Sigmoid colon (tissue), 7 donors: ENCODE measurements around the gene ISCU. TPM values are rescaled to one million over a fixed set of nuclear protein-coding genes. Genes with fewer than 3 reads are reported as not detected.

ENCODE experiments used
- DNase-seq: peaks from one replicate; pipeline ENCODE4 v3.0.0-alpha.2; 2019
- H3K27ac ChIP-seq, 4 donors: fragments of 200-600 bp; sonication (generic); one replicate each; pipeline ENCODE4 v1.5.1; 2016 to 2019; ENCODE audit warnings: mild to moderate bottlenecking in 1 of 4
- H3K27me3 ChIP-seq, 3 donors: fragments of 200-600 bp; sonication (generic); one replicate each; pipeline ENCODE4 v1.5.1; 2019; ENCODE audit warnings: mild to moderate bottlenecking in 1 of 3
- H3K36me3 ChIP-seq, 4 donors: fragments of 200-600 bp; sonication (generic); one replicate each; pipeline ENCODE4 v1.5.1; 2016 to 2019
- H3K4me1 ChIP-seq, 4 donors: fragments of 200-600 bp; sonication (generic); one replicate each; pipeline ENCODE4 v1.5.1; 2017 to 2019
- H3K4me3 ChIP-seq, 4 donors: fragments of 200-600 bp; sonication (generic); one replicate each; pipeline ENCODE4 v1.5.1; 2017 to 2019; ENCODE audit warnings: mild to moderate bottlenecking in 2 of 4, moderate library complexity in 1 of 4
- H3K9me3 ChIP-seq, 4 donors: fragments of 200-600 bp in 3 of 4; sonication (generic) in 3 of 4; one replicate each; pipeline versions ENCODE4 v1.5.1 to v1.6.1; 2013 to 2019
- CTCF ChIP-seq, 4 experiments: fragments of 450-650 bp in 3 of 4; fragments of 200-600 bp in 1 of 4; IDR thresholded peaks; one replicate each; pipeline ENCODE4 v1.5.1; 2016 to 2019; ENCODE audit warnings: antibody characterized with exemption in 4 of 4, mild to moderate bottlenecking in 3 of 4, moderate library complexity in 2 of 4
- EP300 ChIP-seq, 4 donors: sonication (generic); formaldehyde crosslinking; IDR thresholded peaks; one replicate each; pipeline ENCODE4 v1.6.1; 2017; ENCODE audit warnings: antibody characterized with exemption in 4 of 4
- POLR2A ChIP-seq, 2 donors: fragments of 450-650 bp; IDR thresholded peaks; one replicate each; pipeline ENCODE4 v1.6.1; 2016; ENCODE audit warnings: antibody characterized with exemption in 2 of 2, mild to moderate bottlenecking in 2 of 2, moderate library complexity in 2 of 2
- POLR2AphosphoS5 ChIP-seq, 4 donors: sonication (generic); formaldehyde crosslinking; IDR thresholded peaks; one replicate each; pipeline ENCODE4 v1.6.1; 2017; ENCODE audit warnings: antibody characterized with exemption in 4 of 4
- WGBS, 2 donors: extraction: QIAGEN DNeasy Blood & Tissue Kit; methylation state at CpG; one replicate each; pipeline ENCODE4 v1.1.7; 2013; 5-methylcytosine and 5-hydroxymethylcytosine counted together
- intact Hi-C: fragments of 100-400 bp; cut with DNase I; formaldehyde crosslinking; loops from one replicate; pipeline ENCODE4 v1.15.1; 2023
- polyA plus RNA-seq, 3 donors: library from polyadenylated mRNA; stranded (reverse); fragments of 200-250 nt; gene quantifications; one replicate each; pipeline ENCODE4 v1.2.3, GENCODE V29; 2013
- total RNA-seq, 4 donors: library from RNA; depleted of rRNA; stranded (reverse); fragments of >200 nt; gene quantifications; one replicate each; pipeline ENCODE4 v1.1.0, GENCODE V29; 2016
- donor health status: healthy with polysubstance abuse.
- donor health status: Bipolar disorder and iron deficiency.
- donor health status: healthy.

ISCU gene
- total and polyA plus RNA-seq, 7 donors, result 117 to 294 (median 237) TPM

GRCh38 chr12:108610336-108610815, 48.0 kb downstream of the ISCU start:
- Histone ChIP-seq H3K36me3 (no peaks in the 10 kb centered on the region), H3K9me3 (no peaks in the 10 kb centered on the region), H3K27ac (no peak overlapping the region), H3K4me3 (no peak overlapping the region), H3K27me3 (no peaks in the 10 kb centered on the region), H3K4me1 (peaks cover 0 to 14% (median 3%) of the 10 kb centered on the region in 4 donors)
- intact Hi-C loops, result no loop called here
- TF ChIP-seq POLR2A (IDR thresholded peaks at IDR 0.05) (no peak), EP300 (IDR thresholded peaks at IDR 0.05) (no peak), POLR2AphosphoS5 (IDR thresholded peaks at IDR 0.05) (no peak), CTCF (IDR thresholded peaks at IDR 0.05) (no peak)
- 88 to 94% methylated on average over 8 of the region's 8 CpGs for WGBS, 2 donors
- DNase-seq, result no peak

DNA sequence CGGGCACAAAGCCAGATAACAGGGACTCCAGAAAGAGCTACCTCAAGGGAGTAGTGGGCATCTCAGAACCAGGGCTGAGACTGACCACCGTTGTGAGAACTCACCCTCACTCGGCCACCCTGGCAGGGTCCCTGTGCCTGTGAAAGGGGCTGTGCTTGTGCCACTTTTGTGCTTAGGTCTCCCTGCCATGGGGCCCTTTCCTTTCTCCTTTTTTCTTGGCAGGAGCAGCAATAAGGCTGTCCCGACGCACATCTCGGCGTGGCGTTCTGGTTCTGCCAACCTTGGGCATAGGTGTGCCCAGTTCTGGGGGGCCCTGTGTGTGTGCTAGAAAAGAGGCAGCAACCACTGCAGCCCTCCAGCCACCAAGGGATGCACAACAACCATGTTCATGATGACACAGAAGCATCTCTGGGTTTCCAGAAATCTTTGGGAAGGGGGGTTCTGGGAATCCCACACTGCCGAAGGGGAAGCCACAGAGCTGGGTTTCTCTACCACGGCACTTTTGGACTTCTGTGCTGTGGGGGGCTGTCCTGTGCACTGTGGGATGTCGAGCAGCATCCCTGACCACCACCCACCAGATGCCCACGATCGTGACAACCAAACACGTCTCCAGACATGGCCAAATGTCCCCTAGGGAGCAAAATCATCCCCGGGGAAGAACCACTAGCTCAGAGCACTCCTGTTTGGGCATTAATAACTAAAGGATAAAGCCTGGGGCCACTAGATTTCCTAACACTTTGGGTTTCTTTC, 48.6 kb downstream of the ISCU start:
- WGBS, 2 donors, result 81 to 87% methylated on average over 15 of the region's 15 CpGs
- DNase-seq, result no peak
- Histone ChIP-seq H3K4me3 (no peak overlapping the region), H3K27me3 (no peaks in the 10 kb centered on the region), H3K36me3 (no peaks in the 10 kb centered on the region), H3K4me1 (peaks cover 0 to 14% (median 3%) of the 10 kb centered on the region in 4 donors), H3K27ac (no peak overlapping the region), H3K9me3 (no peaks in the 10 kb centered on the region)
- intact Hi-C loops, result no loop called here
- TF ChIP-seq POLR2A (IDR thresholded peaks at IDR 0.05) (no peak), POLR2AphosphoS5 (IDR thresholded peaks at IDR 0.05) (no peak), EP300 (IDR thresholded peaks at IDR 0.05) (no peak), CTCF (IDR thresholded peaks at IDR 0.05) (no peak)

DNA sequence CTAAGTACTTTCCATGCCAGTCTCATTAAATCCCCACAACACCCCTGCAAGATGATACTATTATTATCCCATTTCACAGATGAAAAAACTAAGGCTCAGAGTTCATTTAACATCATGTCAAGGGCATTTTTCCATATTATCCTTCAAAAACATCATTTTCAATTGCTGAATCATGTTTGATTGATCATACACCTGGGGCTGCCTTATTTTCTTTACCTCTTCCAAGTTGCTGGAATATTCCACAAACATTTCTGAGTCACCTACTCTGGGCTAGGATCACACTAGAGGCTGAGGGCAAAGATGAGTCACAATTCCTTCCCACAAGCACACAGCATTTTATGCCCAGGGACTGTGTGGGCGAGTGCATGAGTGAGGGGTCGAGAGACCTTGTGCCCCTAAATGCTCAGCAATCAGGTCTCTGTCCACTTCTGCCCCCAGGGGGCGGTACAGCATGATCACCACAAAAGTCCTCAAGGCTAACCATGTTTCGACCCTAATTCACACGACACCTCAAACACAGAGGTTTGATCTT, 49.6 kb downstream of the ISCU start:
- H3K36me3 ChIP-seq, result no peaks in the 10 kb centered on the region
- no peaks in the 10 kb centered on the region for H3K9me3 ChIP-seq
- no peaks in the 10 kb centered on the region for H3K27me3 ChIP-seq
- 59 to 78% methylated on average over 5 of the region's 5 CpGs for WGBS, 2 donors
- DNase-seq, result no peak
- H3K4me1 ChIP-seq, result peaks cover 0 to 14% (median 3%) of the 10 kb centered on the region in 4 donors
- no peak overlapping the region for H3K27ac ChIP-seq
- intact Hi-C loops, result no loop called here
- no peak for TF ChIP-seq POLR2AphosphoS5 (IDR thresholded peaks at IDR 0.05)
- peak in 2 of 4 experiments; percentile 13 to 31 for TF ChIP-seq CTCF (IDR thresholded peaks at IDR 0.05)
- no peak overlapping the region for H3K4me3 ChIP-seq

DNA sequence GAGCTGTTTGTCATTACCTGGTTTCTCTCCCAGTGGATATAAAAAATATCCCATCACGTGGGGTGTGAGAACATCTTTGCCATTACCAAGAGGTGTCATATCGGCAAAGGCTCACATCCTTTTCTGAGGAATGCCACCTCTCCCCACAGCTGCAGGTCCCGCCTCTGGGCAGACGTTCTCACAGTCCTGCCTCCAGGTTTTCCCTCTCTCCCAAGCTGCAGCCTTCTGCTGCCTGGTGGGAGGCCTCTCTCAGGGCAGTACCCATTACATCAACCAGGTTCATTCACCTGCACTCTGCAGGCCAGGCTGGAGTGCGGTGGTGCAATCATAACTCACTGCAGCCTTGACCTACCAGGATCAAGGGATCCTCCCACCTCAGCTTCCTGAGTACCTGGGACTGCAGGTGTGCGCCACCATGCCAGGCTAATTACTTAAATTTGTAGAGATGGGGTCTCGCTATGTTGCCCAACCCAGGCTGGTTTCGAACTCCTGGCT, 50.4 kb downstream of the ISCU start:
- peaks cover 0 to 16% (median 6%) of the 10 kb centered on the region in 4 donors for H3K4me1 ChIP-seq
- no peak for DNase-seq
- H3K27me3 ChIP-seq, result no peaks in the 10 kb centered on the region
- intact Hi-C loops, result no loop called here
- WGBS, 2 donors, result 71 to 81% methylated on average over 8 of the region's 8 CpGs
- H3K36me3 ChIP-seq, result no peaks in the 10 kb centered on the region
- H3K9me3 ChIP-seq, result no peaks in the 10 kb centered on the region
- TF ChIP-seq CTCF (IDR thresholded peaks at IDR 0.05) (no peak), POLR2A (IDR thresholded peaks at IDR 0.05) (no peak), POLR2AphosphoS5 (IDR thresholded peaks at IDR 0.05) (no peak), EP300 (IDR thresholded peaks at IDR 0.05) (no peak)
- no peak overlapping the region for H3K4me3 ChIP-seq
- H3K27ac ChIP-seq, result no peak overlapping the region
